GM21619 (cell line): Measurements from ENCODE around the gene GPC6.

ENCODE experiments used
- ATAC-seq: cut with Tn5 transposase; IDR thresholded peaks from one replicate; pipeline ENCODE4 v1.9.1; 2021; ENCODE audit not compliant: unreplicated experiment

The GPC6 gene

GRCh38 chr13:93811738-93812112 lies 585.1 kb downstream of the GPC6 start:
- no peak for ATAC-seq

- ATAC-seq, result no peak
These were observed 588.1 kb downstream of the GPC6 start for GRCh38 chr13:93814658-93815057.

GRCh38 chr13:93818345-93818744 lies 591.7 kb downstream of the GPC6 start:
- no peak for ATAC-seq

- ATAC-seq, result no peak
These were observed 592.8 kb downstream of the GPC6 start for GRCh38 chr13:93819331-93819890.

GRCh38 chr13:93824286-93824685 lies 597.7 kb downstream of the GPC6 start:
- no peak for ATAC-seq

- ATAC-seq, result no peak
These were observed 607.4 kb downstream of the GPC6 start for GRCh38 chr13:93834051-93834450.

- no peak for ATAC-seq
These were observed 616.5 kb downstream of the GPC6 start for GRCh38 chr13:93843082-93843481.

- ATAC-seq, result no peak
These were observed 620.6 kb downstream of the GPC6 start for GRCh38 chr13:93847162-93847561.

- no peak for ATAC-seq
These were observed 621.6 kb downstream of the GPC6 start for GRCh38 chr13:93848247-93848646.

- no peak for ATAC-seq
These were observed 624.6 kb downstream of the GPC6 start for GRCh38 chr13:93851236-93851635.

GRCh38 chr13:93853912-93854311 lies 627.3 kb downstream of the GPC6 start:
- no peak for ATAC-seq

- no peak for ATAC-seq
These were observed 630.5 kb downstream of the GPC6 start for GRCh38 chr13:93857126-93857525.

- ATAC-seq, result no peak
These were observed 633.1 kb downstream of the GPC6 start for GRCh38 chr13:93859716-93860115.

- ATAC-seq, result no peak
These were observed 635.2 kb downstream of the GPC6 start for GRCh38 chr13:93861818-93862217.

- ATAC-seq, result no peak
These were observed 635.7 kb downstream of the GPC6 start for GRCh38 chr13:93862259-93862658.

- no peak for ATAC-seq
These were observed 638.6 kb downstream of the GPC6 start for GRCh38 chr13:93865235-93865634.

- no peak for ATAC-seq
These were observed 640.9 kb downstream of the GPC6 start for GRCh38 chr13:93867481-93867880.

GRCh38 chr13:93872376-93872775 lies 645.8 kb downstream of the GPC6 start:
- no peak for ATAC-seq

- ATAC-seq, result no peak
These were observed 646.3 kb downstream of the GPC6 start for GRCh38 chr13:93872786-93873347.

GRCh38 chr13:93875547-93875946 lies 648.9 kb downstream of the GPC6 start:
- no peak for ATAC-seq

- ATAC-seq, result no peak
These were observed 649.6 kb downstream of the GPC6 start for GRCh38 chr13:93876236-93876635.

GRCh38 chr13:93878675-93879074 lies 652.1 kb downstream of the GPC6 start:
- ATAC-seq, result no peak

- ATAC-seq, result no peak
These were observed 654.8 kb downstream of the GPC6 start for GRCh38 chr13:93881411-93881810.
